ENCODE measurements around the gene ARL9.

The ARL9 gene, protein sequence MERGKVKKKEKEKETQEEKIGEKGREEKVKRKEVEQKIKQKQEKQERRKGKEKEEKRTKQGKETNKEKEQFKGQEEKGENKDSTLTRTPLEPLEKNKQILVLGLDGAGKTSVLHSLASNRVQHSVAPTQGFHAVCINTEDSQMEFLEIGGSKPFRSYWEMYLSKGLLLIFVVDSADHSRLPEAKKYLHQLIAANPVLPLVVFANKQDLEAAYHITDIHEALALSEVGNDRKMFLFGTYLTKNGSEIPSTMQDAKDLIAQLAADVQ

DNA sequence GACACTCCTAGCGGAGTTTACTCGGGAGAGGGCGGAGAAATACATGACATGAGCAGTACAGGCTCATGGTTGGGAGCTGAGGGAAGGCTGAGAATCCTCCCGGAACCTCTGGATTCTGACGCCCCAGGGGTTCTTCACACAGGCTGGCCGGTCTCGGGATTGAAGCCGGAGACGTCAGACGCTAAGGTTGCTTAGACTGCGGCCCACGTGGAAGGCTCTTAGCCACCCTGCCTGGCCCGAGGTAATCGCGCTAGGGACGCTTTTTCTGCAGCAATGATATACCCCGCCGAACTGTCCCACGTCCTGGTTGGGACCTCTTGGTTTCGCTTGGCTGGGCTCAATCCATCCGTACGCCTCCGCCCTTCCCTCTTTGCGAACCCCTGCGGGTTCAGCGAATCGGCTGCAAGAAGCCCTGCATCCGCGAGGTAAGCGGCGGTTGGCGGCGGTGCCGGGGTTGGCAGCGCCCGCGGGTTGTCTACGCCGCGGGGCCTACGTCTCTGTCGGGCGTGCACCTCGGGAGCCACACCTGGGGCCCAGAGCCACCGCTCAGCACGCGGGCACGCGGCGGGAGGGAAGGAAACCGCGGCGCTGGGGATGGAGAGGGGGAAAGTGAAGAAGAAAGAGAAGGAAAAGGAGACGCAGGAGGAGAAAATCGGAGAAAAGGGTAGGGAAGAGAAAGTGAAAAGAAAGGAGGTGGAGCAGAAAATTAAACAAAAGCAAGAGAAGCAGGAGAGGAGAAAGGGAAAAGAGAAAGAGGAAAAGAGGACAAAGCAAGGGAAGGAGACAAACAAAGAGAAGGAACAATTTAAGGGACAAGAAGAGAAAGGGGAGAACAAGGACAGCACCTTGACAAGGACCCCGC is at the start of gene ARL9:
Gene ARL9, plus strand, starts transcription at position 523 of the 862 bp plus-strand sequence. Its CDS starts 72 bp downstream, at position 595.
- peak; percentile 64 for DNase-seq

DNA sequence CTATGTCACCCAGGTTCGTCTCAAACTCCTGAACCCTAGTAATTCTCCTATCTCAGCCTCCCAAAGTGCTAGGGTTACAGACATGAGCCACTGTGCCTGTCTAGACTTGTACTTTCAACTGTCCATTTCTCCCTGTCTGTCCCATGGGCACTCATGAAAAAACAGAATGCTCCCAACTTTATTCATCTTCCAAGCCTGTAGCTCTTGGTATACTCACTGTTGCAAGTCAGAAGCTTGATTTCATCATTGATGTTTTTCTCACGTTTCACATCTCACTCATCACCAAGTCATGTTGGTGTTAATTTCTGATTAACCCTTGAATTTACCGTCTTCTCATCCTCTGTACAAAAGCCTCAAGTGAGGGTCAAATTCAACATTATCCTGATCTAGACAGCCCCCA is 45.5 kb upstream of the ARL9 start:
- DNase-seq, result no peak

DNA sequence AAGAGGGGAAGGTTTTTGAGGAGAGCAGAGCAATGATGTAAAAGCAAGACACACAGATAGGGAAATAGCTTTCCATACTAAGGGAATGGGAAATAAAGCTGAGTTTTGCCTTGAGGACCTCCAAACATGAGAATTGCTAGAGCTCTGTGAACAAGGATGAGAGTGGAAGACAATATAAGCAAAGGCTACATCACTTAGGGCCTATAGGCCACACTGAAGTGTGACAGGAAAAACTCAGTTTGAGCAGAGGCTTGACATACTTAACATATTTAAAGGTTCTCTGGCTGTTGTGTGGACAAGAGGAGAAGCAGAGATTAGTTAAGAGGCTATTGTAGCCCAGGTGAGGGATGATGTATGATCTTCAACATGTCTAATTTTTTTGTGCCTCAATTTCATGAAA is 43.4 kb upstream of the ARL9 start:
- DNase-seq, result no peak

DNA sequence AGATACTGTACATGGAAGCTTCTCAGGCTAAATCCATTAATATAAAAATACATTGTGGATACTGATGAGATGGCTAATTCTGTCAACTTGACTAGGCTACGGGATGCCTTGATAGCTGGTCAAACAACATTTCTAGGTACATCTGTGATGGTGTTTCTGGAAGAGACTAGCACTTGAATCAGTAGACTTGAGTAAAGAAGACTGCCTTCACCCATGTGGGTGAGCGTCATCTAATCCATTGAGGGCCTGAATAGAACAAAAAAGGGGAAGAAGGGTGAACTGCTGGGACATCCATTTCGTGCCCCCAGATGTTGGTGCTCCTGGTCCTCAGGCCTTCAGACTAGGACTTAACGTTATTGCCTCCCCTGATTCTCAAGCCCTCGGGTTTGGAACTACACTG is 41.9 kb upstream of the ARL9 start:
- DNase-seq, result no peak

DNA sequence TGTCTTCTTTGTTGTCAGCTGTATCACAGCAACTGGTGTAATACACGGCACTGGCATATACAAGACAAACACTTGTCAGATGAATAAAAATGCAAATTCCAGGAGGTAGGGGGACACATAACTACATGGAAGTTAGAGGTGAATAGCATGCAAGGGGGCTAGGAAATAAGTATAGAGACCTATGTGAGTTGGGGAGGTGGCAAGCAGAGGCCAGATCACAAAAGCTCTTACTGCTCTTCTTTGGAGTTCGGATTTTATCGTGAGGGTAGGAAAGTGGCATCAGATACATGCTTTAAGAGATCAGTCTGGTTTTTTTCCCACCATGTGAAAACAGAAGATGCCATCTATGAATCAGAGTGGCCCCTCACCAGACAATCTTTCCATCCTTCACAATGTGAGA is 41.0 kb upstream of the ARL9 start:
- DNase-seq, result no peak

DNA sequence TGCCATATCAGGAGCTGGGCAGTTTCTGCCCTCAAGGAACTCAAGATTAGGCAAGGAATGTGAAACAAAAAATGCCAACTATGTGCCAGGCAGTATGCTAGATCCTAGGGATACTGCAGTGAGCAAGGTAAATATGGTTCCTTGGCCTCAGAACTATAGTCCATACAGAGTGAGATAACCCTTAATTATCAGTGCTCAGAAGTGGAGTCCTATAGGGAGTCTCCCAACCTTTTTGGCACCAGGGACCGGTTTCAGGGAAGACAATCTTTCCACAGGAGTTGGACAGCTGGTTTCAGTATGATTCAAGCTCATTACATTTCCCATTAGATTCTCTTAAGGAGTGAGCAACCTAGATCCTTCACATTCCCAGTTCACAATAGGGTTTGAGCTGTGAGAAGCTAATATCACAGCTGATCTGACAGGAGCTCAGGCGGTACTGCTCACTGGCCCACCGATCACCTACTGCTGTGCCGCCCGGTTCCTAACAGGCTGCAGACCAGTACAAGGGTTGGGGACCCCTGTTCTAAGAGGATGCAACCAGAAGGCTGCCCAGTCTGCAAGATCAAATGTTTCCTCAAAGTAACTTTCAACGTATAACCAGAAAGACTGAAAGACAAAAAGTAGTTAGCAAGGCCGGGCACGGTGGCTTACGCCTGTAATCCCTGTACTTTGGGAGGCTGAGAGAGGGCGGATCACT is 39.8 kb upstream of the ARL9 start:
- no peak for DNase-seq

DNA sequence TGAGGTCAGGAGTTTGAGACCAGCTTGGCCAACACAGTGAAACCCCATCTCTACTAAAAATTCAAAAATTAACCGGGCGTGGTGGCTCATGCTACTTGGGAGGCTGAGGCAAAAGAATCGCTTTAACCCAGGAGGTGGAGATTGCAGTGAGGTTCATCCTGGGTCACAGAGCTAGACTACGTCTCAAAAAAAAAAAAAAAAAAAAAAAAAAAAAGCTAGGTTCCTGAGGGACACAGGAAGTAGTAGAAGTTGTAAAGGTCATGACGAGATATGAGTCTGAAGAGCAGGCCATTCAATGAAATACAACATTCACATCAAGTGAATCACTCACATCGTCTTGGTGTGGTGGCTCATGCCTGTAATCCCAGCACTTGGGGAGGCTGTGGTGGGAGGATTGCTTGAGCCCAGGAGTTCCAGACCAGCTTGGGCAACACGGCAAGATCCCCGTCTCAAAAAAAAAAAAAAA is 39.3 kb upstream of the ARL9 start:
- peak; percentile 9 for DNase-seq

DNA sequence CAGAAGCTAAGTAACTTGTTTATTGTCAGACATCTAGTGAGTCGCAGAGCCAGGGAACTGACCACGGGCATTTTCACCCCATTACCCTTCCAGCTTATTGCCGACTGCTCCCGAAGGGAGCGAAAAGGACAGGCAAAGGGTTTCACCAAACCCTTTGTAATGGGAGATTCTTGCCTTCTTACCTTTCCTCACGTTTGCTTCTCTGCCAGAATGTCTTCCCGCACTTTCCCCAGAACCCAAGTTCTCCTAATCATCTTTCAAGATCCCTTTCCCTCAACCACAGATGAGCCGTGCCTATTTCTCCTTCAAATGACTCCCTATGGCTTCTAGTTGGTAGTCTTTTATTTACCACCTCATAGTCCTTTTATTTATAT is 38.7 kb upstream of the ARL9 start:
- peak; percentile 3 for DNase-seq

DNA sequence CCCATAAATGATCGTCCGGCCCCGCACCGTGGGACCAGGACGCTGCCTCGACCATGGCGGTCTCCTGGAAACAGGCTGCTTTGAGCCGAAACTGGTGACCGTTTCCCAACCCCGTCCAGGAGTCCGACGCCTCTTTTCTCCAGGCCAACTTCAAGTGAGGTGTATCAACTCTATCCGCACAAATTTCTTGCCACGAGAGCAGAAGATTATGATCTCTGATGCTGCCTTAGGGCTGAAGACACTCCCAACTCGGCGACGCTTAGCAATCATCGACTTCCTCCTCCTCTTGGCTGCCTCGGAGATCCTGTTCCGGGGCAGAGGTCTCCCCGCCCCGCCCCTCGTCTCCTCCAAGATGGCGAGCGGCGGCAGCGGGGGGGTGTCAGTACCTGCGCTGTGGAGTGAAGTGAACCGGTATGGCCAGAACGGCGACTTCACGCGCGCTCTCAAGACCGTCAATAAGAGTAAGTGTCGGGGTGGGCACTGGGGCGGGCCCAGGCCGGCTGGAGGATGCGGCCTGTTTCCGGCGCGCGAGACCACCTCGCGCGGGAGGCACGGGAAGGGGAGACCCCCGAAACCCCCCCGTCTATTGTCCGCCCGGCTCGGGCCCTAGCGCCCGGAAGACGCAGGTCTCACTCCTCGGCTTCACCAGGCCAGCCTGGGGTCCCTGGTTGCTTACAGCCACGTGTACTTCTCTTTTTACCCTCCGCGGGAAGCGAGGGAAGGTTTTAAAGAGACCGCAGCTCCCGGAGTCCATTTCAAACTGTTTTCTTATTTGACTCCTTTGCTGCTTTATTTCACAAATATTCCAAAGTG is 38.1 kb upstream of the ARL9 start, which contains the start of gene SRP72:
Gene SRP72, plus strand, starts transcription at position 334 of the 813 bp plus-strand sequence. Its CDS starts 19 bp downstream, at position 353.
- DNase-seq, result peak; percentile 91

DNA sequence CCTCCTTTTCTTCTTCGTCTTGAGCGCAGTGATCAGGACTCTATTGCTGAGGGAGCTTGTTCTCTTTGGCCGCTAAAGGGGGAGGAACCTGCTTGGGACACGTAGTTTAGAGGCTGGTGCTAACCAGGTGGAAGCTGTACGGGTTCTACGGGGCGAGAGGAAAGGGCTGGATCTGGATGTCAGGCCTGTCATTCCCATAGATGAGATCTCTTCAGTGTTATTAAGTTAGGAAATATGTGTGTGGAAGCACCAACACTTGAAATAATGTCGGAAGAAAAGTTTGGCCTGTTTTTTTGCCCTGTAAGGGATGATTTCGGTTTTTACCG is 37.5 kb upstream of the ARL9 start:
- DNase-seq, result peak; percentile 36

DNA sequence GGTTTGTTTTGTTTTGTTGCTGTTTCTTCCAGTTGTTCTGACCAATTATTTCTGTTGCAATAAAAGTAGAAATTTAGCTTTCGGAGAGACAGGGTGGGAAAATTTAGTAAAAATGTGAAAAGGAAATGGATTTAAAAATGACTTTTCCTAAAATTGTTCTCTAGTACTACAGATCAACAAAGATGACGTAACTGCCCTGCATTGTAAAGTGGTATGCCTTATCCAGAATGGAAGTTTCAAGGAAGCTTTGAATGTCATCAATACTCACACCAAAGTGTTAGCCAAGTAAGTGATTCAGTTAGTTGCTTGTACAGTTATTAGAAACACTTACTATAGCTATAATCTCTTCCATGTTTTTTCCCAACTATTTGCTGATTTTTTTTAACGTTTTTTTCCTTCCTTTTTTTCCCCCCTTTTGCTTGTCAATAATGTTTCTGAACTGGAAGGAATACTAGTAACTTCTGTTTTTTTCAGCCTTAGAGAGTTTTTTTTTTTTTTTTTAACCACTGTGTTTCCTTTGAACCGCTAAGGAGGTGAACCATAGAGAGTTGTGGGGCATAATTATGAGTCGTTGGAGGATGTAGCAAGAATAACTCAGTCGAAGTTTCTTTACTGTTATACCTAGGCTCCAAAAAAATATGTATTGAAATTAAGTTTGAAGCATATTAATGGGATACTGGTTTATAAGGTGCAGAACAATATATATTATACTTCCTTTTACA is 35.9 kb upstream of the ARL9 start:
- DNase-seq, result no peak

DNA sequence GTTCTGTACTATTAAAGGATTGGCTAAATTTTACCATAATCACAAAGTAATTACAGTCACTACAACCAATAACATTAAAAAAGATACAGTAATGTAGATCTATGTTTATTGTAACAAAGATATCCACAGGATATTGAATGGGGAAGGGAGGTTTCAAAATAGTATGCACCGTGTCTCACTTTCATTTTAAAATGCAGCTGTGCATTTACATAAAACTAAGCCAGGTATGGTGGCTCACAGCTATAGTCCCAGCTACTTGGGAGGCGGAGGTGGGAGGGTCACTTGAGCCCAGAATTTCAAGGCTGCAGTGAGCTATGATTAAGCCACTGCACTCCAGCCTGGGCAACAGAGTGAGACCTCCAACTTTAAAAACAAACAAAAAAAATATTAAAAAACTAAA is 29.7 kb upstream of the ARL9 start:
- no peak for DNase-seq

DNA sequence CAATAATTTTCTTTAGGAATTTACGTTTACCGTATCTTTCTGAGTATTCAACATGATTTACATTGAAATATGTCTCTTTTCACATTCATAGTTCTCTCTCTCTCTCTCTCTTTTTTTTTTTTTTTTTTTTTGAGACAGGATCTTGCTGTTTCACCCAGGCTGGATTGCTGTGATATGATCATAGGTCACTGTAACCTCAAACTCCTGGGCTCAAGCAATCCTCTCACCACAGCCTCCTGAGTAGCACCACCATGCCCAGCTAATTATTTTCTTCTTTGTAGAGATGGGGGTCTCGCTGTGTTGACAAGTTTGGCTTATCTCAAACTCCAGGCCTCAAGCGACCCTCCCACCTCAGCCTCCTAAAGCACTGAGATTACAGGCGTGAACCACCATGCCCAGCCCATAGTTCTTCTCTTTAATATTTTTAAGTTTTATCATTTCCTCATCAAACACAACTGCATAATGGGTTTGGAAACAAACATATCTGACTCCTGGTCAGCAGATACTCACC is 28.3 kb upstream of the ARL9 start:
- DNase-seq, result no peak

DNA sequence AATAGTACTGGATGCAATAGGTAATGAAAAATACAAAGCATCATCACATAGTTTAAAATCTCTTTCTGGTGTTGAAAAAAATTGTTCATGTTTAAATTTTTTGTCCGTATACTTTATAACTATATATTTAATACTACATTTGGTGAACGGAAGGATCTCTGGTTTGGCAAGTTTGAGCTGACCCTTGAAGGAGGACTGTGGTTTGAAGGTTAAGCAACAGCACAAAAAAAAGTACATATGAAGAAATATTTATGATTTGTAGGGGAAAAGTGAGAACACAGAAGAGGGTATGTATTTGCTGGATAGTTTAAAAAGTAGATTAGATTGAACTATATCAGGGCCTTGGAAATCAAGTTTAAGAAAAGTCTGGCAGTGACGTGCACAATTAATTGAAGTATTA is 24.9 kb upstream of the ARL9 start:
- DNase-seq, result no peak

DNA sequence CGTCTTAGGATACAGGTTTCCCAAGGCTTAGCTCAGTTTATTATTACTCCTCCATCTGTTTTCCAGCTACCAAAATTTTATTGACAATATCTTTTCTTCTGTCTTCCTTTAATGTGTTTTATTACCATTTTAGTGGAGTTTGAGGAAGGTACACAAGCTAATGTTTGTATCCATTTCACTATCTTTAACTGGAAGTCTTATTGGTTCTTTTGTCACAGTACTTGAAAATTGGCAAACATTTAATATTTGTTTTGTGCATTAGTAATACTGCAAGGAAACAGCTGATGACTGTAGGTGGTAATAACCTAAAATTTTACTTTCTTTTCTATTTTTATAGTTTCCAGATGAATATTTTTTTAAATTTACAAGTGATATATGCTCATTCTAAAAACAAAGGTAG is 9.3 kb upstream of the ARL9 start:
- no peak for DNase-seq

DNA sequence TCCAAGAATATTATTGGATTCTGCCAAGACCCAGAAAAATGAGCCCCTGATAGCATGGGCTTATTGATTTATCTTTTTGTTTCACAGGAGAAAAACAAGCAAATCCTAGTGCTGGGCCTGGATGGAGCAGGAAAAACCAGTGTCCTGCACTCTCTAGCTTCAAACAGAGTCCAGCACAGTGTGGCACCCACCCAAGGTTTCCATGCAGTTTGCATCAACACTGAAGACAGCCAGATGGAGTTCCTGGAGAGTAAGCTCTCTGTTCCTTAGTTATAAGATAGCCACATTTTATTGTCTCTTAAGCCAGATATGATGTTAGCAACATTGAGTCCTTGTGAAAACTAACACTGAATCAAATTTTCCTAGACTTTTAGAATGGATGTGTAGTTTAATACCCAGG is 5.5 kb downstream of the ARL9 start:
- no peak for DNase-seq

DNA sequence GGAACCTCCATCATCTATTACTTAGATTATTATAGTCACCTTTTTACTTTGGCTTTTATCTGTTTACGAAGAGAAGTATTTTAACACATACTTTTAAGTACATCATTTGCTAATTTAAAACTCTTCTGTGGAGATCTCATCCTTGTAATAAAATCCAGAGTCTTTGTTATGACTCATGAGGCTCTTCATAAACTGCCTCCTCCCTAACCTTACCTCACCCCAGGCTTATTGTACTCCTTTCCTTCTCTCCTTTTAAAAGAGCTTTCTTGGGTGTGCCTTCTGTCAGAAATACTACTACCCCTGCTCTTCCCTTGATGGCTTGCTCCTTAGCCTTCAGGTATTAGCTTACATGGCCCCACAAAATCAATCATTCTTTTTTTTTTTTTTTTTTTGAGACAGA is 6.6 kb downstream of the ARL9 start:
- no peak for DNase-seq

DNA sequence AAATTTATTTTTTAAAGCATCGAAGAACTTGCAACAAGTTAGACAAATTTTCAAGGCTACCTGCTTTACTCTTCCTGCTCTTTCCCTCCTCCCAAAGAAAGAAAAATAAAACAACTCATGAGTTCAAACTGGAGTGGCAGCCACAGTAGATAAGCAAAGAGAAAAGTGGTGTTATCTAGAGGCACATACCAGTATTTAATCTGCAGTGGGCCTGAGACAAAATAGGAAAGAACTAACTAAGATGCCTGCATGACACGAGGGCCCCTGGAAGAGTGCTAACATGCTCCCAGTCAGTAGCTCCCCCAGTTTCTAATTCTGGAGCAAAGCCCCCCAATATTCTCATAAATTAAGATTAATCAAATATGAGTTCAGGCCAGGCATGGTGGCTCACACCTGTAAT is 7.9 kb downstream of the ARL9 start:
- no peak for DNase-seq

DNA sequence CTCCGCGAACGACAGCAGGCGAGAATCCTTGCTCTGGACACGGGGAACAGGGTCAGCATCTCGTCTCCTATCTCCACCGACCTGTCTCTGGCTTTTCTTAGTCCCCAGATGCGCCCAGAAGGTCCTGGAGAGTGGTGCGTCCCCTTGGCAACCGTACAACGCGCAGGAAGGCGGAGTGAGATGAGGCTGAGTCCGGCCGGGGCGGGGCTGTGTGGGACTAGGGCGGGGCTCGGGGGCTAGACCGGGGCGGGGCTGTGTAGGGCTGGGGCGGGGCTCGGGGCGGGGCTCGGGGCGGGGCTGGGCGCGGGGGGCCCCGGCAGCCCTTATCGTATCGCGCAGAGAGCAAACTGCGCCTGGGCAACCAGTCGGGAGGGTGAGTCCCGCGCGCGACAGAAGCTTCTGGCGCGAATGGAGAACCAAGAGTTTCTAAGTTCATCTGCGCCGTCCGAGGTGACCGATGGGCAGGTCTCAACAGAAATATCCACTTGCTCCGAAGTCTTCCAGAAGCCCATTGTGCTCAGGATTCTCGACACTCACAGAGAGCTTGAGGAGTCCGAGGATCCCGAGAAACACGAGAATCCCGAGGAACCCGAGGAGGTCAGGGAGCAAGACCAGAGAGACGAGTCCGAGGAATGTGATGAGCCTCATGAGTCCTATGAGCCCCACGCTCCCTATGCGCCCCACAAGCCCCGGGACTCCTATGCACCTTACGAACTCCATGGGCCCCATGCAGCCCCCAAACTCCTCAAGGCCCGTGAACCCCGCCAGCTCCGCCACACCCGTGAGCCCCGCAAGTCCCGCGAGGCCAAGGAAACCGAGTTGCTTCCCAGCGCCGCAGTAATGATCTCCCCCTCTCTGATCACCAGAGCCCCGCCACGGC is 24.9 kb downstream of the ARL9 start:
- DNase-seq, result peak; percentile 85

DNA sequence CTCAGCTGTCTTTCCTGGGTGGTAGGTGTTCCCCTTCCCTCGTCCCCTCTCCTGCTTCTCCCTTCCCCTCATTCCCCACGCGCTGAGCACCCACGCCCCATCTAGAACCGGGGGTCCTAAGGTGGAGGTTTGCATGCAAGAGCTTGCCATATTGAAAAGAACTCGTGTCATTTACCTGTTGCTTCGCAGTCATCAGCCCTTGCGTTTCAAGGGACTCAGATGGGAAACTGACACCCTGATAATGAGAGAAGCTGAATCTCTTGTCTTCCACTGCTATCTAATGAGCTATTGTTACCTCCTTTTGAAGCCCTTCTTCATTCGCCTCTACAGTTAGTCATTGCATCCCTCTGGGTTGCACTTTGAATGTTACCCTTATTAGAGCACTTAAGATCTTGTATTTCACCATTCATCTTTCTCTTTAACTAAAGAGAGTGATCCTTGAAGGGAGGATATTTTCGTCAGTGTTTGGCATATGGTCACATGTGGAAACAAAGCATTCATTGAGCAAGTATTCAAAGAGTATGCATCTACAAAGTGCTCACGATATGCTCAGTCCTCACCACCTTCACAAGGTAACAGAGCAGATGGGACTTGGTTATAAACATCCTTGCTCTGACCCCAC is 25.7 kb downstream of the ARL9 start:
- DNase-seq, result no peak

Data from CD4-positive, alpha-beta T cell treated with Interleukin-12 subunit alpha and Interleukin-12 subunit beta, for 1 hour (primary cell).